ENCODE data around the gene FBXL15. TPM values are rescaled to one million over a fixed set of nuclear protein-coding genes. Genes with fewer than 3 reads are reported as not detected.

Gene FBXL15
- polyA plus RNA-seq, 1 donor (not counting 4 experiments of a cell fraction or from before 2014, with no cell fraction given), result 3.1 TPM

DNA sequence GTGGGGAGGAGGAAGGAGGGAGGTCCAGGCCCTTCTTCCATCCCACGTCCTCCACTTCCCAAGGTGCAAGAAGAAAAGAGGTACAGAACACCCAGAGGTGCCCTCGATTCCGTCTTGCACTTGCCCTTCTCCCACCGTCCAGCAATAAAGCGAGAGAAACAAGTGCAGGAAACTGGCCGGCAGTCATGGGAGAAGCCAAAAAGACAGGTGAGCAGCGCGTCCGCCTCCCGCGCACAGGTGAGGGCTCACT, 29.4 kb downstream of the FBXL15 start:
- FAIRE-seq (no peak), DNase-seq (ENCODE audit: low read depth, low spot score) (no peak)
- no peaks in the 10 kb centered on the region for H3K27me3 ChIP-seq (ENCODE audit: control insufficient read depth, extremely low read depth, insufficient read depth, low read length)
- peak overlapping the region; percentile 87 for H3K9ac ChIP-seq (ENCODE audit: control insufficient read depth, extremely low read depth, insufficient read depth, low read length)
- peaks cover 23% of the 10 kb centered on the region for H3K4me1 ChIP-seq (ENCODE audit: control insufficient read depth, extremely low read depth, insufficient read depth, low read length)
- peak overlapping the region; percentile 97 for H3K4me2 ChIP-seq (ENCODE audit: control insufficient read depth, extremely low read depth, insufficient read depth, low read depth, low read length)
- H3K79me2 ChIP-seq (ENCODE audit: control insufficient read depth, insufficient read depth, low read length), result peaks cover 1% of the 10 kb centered on the region
- H4K20me1 ChIP-seq (ENCODE audit: control insufficient read depth, extremely low read depth, insufficient read depth, low read length), result no peaks in the 10 kb centered on the region
- no peaks in the 10 kb centered on the region for H3K9me3 ChIP-seq (ENCODE audit: control insufficient read depth, low read depth, low read length)
- H2AFZ ChIP-seq (ENCODE audit: control insufficient read depth, low read length), result peak overlapping the region; percentile 92
- no peaks in the 10 kb centered on the region for H3K36me3 ChIP-seq (ENCODE audit: control insufficient read depth in 2 of 2, extremely low read depth in 1 of 2, insufficient read depth in 2 of 2, low read length in 2 of 2)
- peak overlapping the region; percentile 85 for H3K27ac ChIP-seq (ENCODE audit: control insufficient read depth, insufficient read depth, low read length)
- peak overlapping the region; percentile 73 to 100 (median 75) for H3K4me3 ChIP-seq (ENCODE audit: control insufficient read depth in 2 of 3, extremely low read depth in 1 of 3, insufficient read depth in 2 of 3, low read depth in 1 of 3, low read length in 3 of 3)
- no peak for TF ChIP-seq EZH2 (IDR thresholded peaks at IDR 0.05; ENCODE audit: low read length)
- TF ChIP-seq, protein P1, sequence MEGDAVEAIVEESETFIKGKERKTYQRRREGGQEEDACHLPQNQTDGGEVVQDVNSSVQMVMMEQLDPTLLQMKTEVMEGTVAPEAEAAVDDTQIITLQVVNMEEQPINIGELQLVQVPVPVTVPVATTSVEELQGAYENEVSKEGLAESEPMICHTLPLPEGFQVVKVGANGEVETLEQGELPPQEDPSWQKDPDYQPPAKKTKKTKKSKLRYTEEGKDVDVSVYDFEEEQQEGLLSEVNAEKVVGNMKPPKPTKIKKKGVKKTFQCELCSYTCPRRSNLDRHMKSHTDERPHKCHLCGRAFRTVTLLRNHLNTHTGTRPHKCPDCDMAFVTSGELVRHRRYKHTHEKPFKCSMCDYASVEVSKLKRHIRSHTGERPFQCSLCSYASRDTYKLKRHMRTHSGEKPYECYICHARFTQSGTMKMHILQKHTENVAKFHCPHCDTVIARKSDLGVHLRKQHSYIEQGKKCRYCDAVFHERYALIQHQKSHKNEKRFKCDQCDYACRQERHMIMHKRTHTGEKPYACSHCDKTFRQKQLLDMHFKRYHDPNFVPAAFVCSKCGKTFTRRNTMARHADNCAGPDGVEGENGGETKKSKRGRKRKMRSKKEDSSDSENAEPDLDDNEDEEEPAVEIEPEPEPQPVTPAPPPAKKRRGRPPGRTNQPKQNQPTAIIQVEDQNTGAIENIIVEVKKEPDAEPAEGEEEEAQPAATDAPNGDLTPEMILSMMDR (optimal IDR thresholded peaks at IDR 0.05 in 1 of 3, IDR thresholded peaks at IDR 0.05 in 1 of 3, conservative IDR thresholded peaks at IDR 0.05 in 1 of 3; ENCODE audit: extremely low read depth in 1 of 3, insufficient read depth in 2 of 3, low read length in 3 of 3), result peak in 2 of 3 experiments; percentile 20 to 21
- no peaks in the 10 kb centered on the region for H3K9me1 ChIP-seq (ENCODE audit: control insufficient read depth, extremely low read depth, insufficient read depth, low read length)
- dilution Hi-C loops (cut with MboI; ENCODE audit: extremely low pct_ligation_motif_present, low sequenced_read_pairs), result no loop called here

DNA sequence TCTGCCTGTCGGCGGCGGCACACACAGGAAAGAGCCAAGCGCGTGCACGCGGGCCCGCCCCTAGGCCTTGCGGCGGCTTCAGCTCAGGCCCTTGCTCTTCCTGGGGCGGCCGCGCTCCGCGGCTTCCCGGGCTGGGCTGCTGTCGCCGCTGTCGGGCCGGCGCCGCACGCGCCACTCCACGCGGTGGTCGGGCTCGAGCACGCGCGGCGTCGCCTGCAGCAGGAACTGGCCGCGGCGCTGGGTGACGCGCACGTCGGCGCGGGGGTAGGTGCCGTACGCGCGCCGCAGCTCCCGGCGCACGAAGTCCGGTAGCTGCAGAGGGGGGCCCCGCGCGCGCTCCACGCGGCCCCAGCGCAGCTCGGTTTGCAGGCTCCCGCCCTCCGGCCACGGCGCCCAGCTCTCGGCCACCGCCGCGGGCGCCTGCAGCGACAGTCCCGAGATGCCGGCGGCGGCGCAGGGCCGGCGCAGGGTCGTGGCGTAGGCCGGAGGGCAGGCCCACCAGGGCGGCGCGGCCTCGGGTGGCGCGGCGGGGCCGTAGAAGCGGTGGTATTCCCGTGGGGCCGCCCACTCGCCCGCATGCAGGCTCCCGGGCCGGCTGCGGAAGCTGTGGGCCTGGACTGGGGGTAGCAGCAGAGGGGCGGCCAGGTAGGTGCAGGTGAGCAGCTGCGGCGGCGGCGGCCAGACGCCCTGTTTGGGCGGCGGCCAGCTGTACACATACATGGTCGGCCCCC, 29.9 kb downstream of the FBXL15 start:
- H3K4me2 ChIP-seq (ENCODE audit: control insufficient read depth, extremely low read depth, insufficient read depth, low read depth, low read length), result peak overlapping the region; percentile 97
- H3K27ac ChIP-seq (ENCODE audit: control insufficient read depth, insufficient read depth, low read length), result peak overlapping the region; percentile 85
- no peaks in the 10 kb centered on the region for H3K9me1 ChIP-seq (ENCODE audit: control insufficient read depth, extremely low read depth, insufficient read depth, low read length)
- no peaks in the 10 kb centered on the region for H3K9me3 ChIP-seq (ENCODE audit: control insufficient read depth, low read depth, low read length)
- H3K79me2 ChIP-seq (ENCODE audit: control insufficient read depth, insufficient read depth, low read length), result peaks cover 1% of the 10 kb centered on the region
- FAIRE-seq, result no peak
- H3K9ac ChIP-seq (ENCODE audit: control insufficient read depth, extremely low read depth, insufficient read depth, low read length), result peak overlapping the region; percentile 87
- dilution Hi-C loops (cut with MboI; ENCODE audit: extremely low pct_ligation_motif_present, low sequenced_read_pairs), result no loop called here
- H3K4me1 ChIP-seq (ENCODE audit: control insufficient read depth, extremely low read depth, insufficient read depth, low read length), result peaks cover 23% of the 10 kb centered on the region
- no peaks in the 10 kb centered on the region for H3K27me3 ChIP-seq (ENCODE audit: control insufficient read depth, extremely low read depth, insufficient read depth, low read length)
- no peak for DNase-seq (ENCODE audit: low read depth, low spot score)
- peak overlapping the region; percentile 92 for H2AFZ ChIP-seq (ENCODE audit: control insufficient read depth, low read length)
- no peaks in the 10 kb centered on the region for H4K20me1 ChIP-seq (ENCODE audit: control insufficient read depth, extremely low read depth, insufficient read depth, low read length)
- TF ChIP-seq EZH2 (IDR thresholded peaks at IDR 0.05; ENCODE audit: low read length), result no peak
- TF ChIP-seq, protein P1 (optimal IDR thresholded peaks at IDR 0.05 in 1 of 3, IDR thresholded peaks at IDR 0.05 in 1 of 3, conservative IDR thresholded peaks at IDR 0.05 in 1 of 3; ENCODE audit: extremely low read depth in 1 of 3, insufficient read depth in 2 of 3, low read length in 3 of 3), result no peak
- H3K4me3 ChIP-seq (ENCODE audit: control insufficient read depth in 2 of 3, extremely low read depth in 1 of 3, insufficient read depth in 2 of 3, low read depth in 1 of 3, low read length in 3 of 3), result peak overlapping the region; percentile 73 to 100 (median 75)
- no peaks in the 10 kb centered on the region for H3K36me3 ChIP-seq (ENCODE audit: control insufficient read depth in 2 of 2, extremely low read depth in 1 of 2, insufficient read depth in 2 of 2, low read length in 2 of 2)

Measured in keratinocyte (primary cell).